G401 (cell line): ENCODE results near the gene RSRP1. TPM values are rescaled to one million over a fixed set of nuclear protein-coding genes. Genes with fewer than 3 reads are reported as not detected.
A peak's percentile ranks its signal among the peaks of the same experiment; 100 is the strongest.

Experiments
- DNase-seq: peaks from one replicate; pipeline ENCODE4 v3.0.0-alpha.2; 2015; ENCODE audit warnings: low spot score
- in situ Hi-C: cut with HindIII; loops from 2 replicates; pipeline ENCODE4 v1.10.0; 2016; ENCODE audit warnings: low sequenced_read_pairs, mixed read lengths
- total RNA-seq: library from RNA; depleted of rRNA; stranded (reverse); fragments of >200 nt; shearing (Covaris generic); gene quantifications from 2 replicates; pipeline ENCODE4 v1.2.3, GENCODE V29; 2014

The RSRP1 gene
- total RNA-seq, 1 experiment from 2014 or later: 42.8 TPM

- DNase-seq: no peak
- in situ Hi-C loops: no loop called here
These were observed 23.8 kb downstream of the RSRP1 start for GRCh38 chr1:25223471-25223870.

GRCh38 chr1:25222606-25223005, 24.6 kb downstream of the RSRP1 start:
- no peak for DNase-seq
- in situ Hi-C loops: no loop called here

- in situ Hi-C loops: no loop called here
- no peak for DNase-seq
These were observed 26.6 kb downstream of the RSRP1 start for GRCh38 chr1:25220666-25221065.

- in situ Hi-C loops: loop anchor here (10.0 kb wide), 1 partner anchor 235 kb away; no protein-coding TSS in a partner anchor
- no peak for DNase-seq
These were observed 27.5 kb downstream of the RSRP1 start for GRCh38 chr1:25219661-25220251.

- no peak for DNase-seq
These were observed 29.5 kb downstream of the RSRP1 start for GRCh38 chr1:25217598-25218232.

GRCh38 chr1:25217015-25217414, 30.2 kb downstream of the RSRP1 start:
- DNase-seq: no peak
- in situ Hi-C loops: loop anchor here (10.0 kb wide), 1 partner anchor 232 kb away; no protein-coding TSS in a partner anchor

More at GRCh38 chr1:25217598-25218232, 29.5 kb downstream of the RSRP1 start:
- in situ Hi-C loops: loop anchor here (10.0 kb wide), 1 partner anchor 233 kb away; no protein-coding TSS in a partner anchor

GRCh38 chr1:25216123-25216522, 31.1 kb downstream of the RSRP1 start:
- in situ Hi-C loops: loop anchor here (10.0 kb wide), 1 partner anchor 231 kb away; no protein-coding TSS in a partner anchor
- DNase-seq: no peak

GRCh38 chr1:25212725-25213124, 34.5 kb downstream of the RSRP1 start:
- no peak for DNase-seq
- in situ Hi-C loops: loop anchor here (10.0 kb wide), 1 partner anchor 228 kb away; no protein-coding TSS in a partner anchor

GRCh38 chr1:25210728-25211127, 36.5 kb downstream of the RSRP1 start:
- DNase-seq: no peak
- in situ Hi-C loops: loop anchor here (10.0 kb wide), 1 partner anchor 226 kb away; no protein-coding TSS in a partner anchor

GRCh38 chr1:25209516-25209915, 37.7 kb downstream of the RSRP1 start:
- in situ Hi-C loops: no loop called here
- DNase-seq: no peak

- in situ Hi-C loops: no loop called here
- DNase-seq: no peak
These were observed 38.6 kb downstream of the RSRP1 start for GRCh38 chr1:25208561-25209222.

- in situ Hi-C loops: no loop called here
- no peak for DNase-seq
These were observed 39.2 kb downstream of the RSRP1 start for GRCh38 chr1:25208092-25208491.

- in situ Hi-C loops: no loop called here
- no peak for DNase-seq
These were observed 41.1 kb downstream of the RSRP1 start for GRCh38 chr1:25206201-25206600.

- DNase-seq: no peak
- in situ Hi-C loops: no loop called here
These were observed 41.5 kb downstream of the RSRP1 start for GRCh38 chr1:25205786-25206185.

- in situ Hi-C loops: no loop called here
- DNase-seq: peak; percentile 41
These were observed 42.3 kb downstream of the RSRP1 start for GRCh38 chr1:25204797-25205480.

- DNase-seq: no peak
- in situ Hi-C loops: no loop called here
These were observed 46.2 kb downstream of the RSRP1 start for GRCh38 chr1:25201006-25201405.

GRCh38 chr1:25199819-25200620, 47.2 kb downstream of the RSRP1 start:
- in situ Hi-C loops: no loop called here

GRCh38 chr1:25198663-25199252, 48.5 kb downstream of the RSRP1 start:
- in situ Hi-C loops: no loop called here
- peak; percentile 20 for DNase-seq

More at GRCh38 chr1:25199819-25200620, 47.2 kb downstream of the RSRP1 start:
- DNase-seq: peak; percentile 6
